Measurements from ENCODE around the gene RFX4.

DNA sequence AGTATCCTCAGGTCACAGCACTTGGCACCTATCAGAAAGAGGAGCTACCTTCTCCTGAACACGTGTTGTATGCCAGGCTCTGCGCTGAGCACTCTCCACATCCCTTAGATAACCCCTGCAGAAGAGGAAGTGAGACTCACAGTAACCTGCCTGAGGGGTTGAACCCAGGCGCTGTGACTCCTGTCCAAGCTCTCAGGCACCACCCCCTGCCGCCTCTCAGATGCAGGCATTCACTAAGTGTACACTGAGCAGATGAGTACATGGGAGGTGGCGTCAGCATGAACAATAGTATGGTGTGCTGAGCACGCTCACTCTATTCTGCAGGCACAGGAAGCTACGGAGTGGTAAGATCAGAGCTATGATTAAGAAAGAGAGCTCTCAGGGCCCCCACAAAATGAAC is 170.7 kb downstream of the RFX4 start:
- TF ChIP-seq ZNF274 (IDR thresholded peaks at IDR 0.05; ENCODE audit: borderline replicate concordance, extremely low read depth, low read length): no peak
- no peak for TF ChIP-seq TBP (IDR thresholded peaks at IDR 0.05; ENCODE audit: low read depth, low read length)
- TF ChIP-seq SP1 (IDR thresholded peaks at IDR 0.05; ENCODE audit: low read depth, low read length): no peak
- TF ChIP-seq POLR2A (IDR thresholded peaks at IDR 0.05; ENCODE audit: control extremely low read depth in 1 of 2, low read depth in 2 of 2, low read length in 2 of 2): no peak
- TF ChIP-seq CTCF (IDR thresholded peaks at IDR 0.05; ENCODE audit: control extremely low read depth in 1 of 3, insufficient read depth in 1 of 3, low read depth in 1 of 3, low read length in 3 of 3): no peak
- no peak for TF ChIP-seq TAF1 (IDR thresholded peaks at IDR 0.05; ENCODE audit: low read depth, low read length)
- TF ChIP-seq FOSL1 (IDR thresholded peaks at IDR 0.05; ENCODE audit: insufficient read depth, low read depth, low read length): no peak
- no peak for TF ChIP-seq EZH2 (IDR thresholded peaks at IDR 0.05; ENCODE audit: low read depth, low read length, severe bottlenecking)
- no peak for TF ChIP-seq RAD21 (IDR thresholded peaks at IDR 0.05 in 1 of 2, conservative IDR thresholded peaks at IDR 0.05 in 1 of 2; ENCODE audit: low read depth in 2 of 2, low read length in 2 of 2)
- no peak for TF ChIP-seq TEAD4 (IDR thresholded peaks at IDR 0.05; ENCODE audit: low read depth, low read length)
